WTC11 (cell line): ENCODE measurements around the gene SND1. TPM values are rescaled to one million over a fixed set of nuclear protein-coding genes. Genes with fewer than 3 reads are reported as not detected.

ENCODE experiments used
- CREM ChIP-seq: sonication (generic); formaldehyde crosslinking; IDR thresholded peaks from 2 replicates; pipeline ENCODE4 v1.8.1; 2022; ENCODE audit warnings: mild to moderate bottlenecking, missing genetic modification reagents, moderate library complexity
- EMX1 ChIP-seq: fragments of 250-450 bp; sonication (Bioruptor Pico); IDR thresholded peaks from 2 replicates; pipeline ENCODE4 v1.8.0; 2021; ENCODE audit warnings: mild to moderate bottlenecking
- NR1H2 ChIP-seq: sonication (generic); formaldehyde crosslinking; IDR thresholded peaks from 2 replicates; pipeline ENCODE4 v1.9.0; 2021; ENCODE audit warnings: mild to moderate bottlenecking, moderate library complexity, missing genetic modification reagents
- NR3C1 ChIP-seq: sonication (generic); formaldehyde crosslinking; conservative IDR thresholded peaks from 2 replicates; pipeline ENCODE4 v1.8.1; 2023; ENCODE audit warnings: low read depth, mild to moderate bottlenecking, missing genetic modification reagents
- RELA ChIP-seq: sonication (generic); formaldehyde crosslinking; IDR thresholded peaks from 2 replicates; pipeline ENCODE4 v1.8.1; 2022; ENCODE audit warnings: missing genetic modification reagents, mild to moderate bottlenecking, borderline replicate concordance
- ZBTB21 ChIP-seq: sonication (generic); formaldehyde crosslinking; IDR thresholded peaks from 2 replicates; pipeline ENCODE4 v1.8.1; 2023; ENCODE audit warnings: mild to moderate bottlenecking, missing genetic modification reagents, borderline replicate concordance
- total RNA-seq: library from RNA; stranded (reverse); gene quantifications from 3 replicates; pipeline ENCODE4 v1.2.3, GENCODE V29; 2021
- TF ChIP-seq, protein P1 (sequence below): sonication (generic); formaldehyde crosslinking; IDR thresholded peaks from 2 replicates; pipeline ENCODE4 v1.8.0; 2022; ENCODE audit warnings: missing genetic modification reagents
- TF ChIP-seq, protein P2 (sequence below): sonication (generic); formaldehyde crosslinking; IDR thresholded peaks from 2 replicates; pipeline ENCODE4 v1.8.0; 2022; ENCODE audit warnings: mild to moderate bottlenecking, missing genetic modification reagents
- TF ChIP-seq, protein P3 (sequence below): fragments of 250-450 bp; sonication (Bioruptor Pico); conservative IDR thresholded peaks from 2 replicates; pipeline ENCODE4 v1.9.0; 2021; ENCODE audit warnings: mild to moderate bottlenecking
- TF ChIP-seq, protein P4 (sequence below): sonication (generic); formaldehyde crosslinking; IDR thresholded peaks from 2 replicates; pipeline ENCODE4 v1.8.1; 2022; ENCODE audit warnings: low read depth, missing genetic modification reagents, borderline replicate concordance
- TF ChIP-seq, protein P5 (sequence below): sonication (generic); formaldehyde crosslinking; IDR thresholded peaks from 2 replicates; pipeline ENCODE4 v1.8.1; 2022; ENCODE audit warnings: mild to moderate bottlenecking, missing genetic modification reagents, moderate library complexity, borderline replicate concordance
- TF ChIP-seq, protein P6 (sequence below): fragments of 250-450 bp; sonication (Bioruptor Pico); IDR thresholded peaks from 2 replicates; pipeline ENCODE4 v2.1.2; 2022; ENCODE audit warnings: mild to moderate bottlenecking, moderate library complexity
- TF ChIP-seq, protein P7 (sequence below): sonication (generic); formaldehyde crosslinking; IDR thresholded peaks from 2 replicates; pipeline ENCODE4 v1.8.1; 2023; ENCODE audit warnings: mild to moderate bottlenecking, missing genetic modification reagents, borderline replicate concordance
- TF ChIP-seq, protein P8 (sequence below): sonication (generic); formaldehyde crosslinking; IDR thresholded peaks from 2 replicates; pipeline ENCODE4 v1.8.0; 2022; ENCODE audit warnings: mild to moderate bottlenecking, missing genetic modification reagents
- TF ChIP-seq, protein P9 (sequence below): sonication (generic); formaldehyde crosslinking; IDR thresholded peaks from 2 replicates; pipeline ENCODE4 v1.8.1; 2023; ENCODE audit warnings: mild to moderate bottlenecking, missing genetic modification reagents, moderate library complexity
- TF ChIP-seq, protein P10 (sequence below): sonication (generic); formaldehyde crosslinking; IDR thresholded peaks from 2 replicates; pipeline ENCODE4 v1.8.0; 2023; ENCODE audit warnings: missing genetic modification reagents
- TF ChIP-seq, protein P11 (sequence below): sonication (generic); formaldehyde crosslinking; IDR thresholded peaks from 2 replicates; pipeline ENCODE4 v1.8.1; 2022; ENCODE audit warnings: missing genetic modification reagents, borderline replicate concordance

The SND1 gene
- total RNA-seq, 1 experiment from 2014 or later: 261 TPM

DNA sequence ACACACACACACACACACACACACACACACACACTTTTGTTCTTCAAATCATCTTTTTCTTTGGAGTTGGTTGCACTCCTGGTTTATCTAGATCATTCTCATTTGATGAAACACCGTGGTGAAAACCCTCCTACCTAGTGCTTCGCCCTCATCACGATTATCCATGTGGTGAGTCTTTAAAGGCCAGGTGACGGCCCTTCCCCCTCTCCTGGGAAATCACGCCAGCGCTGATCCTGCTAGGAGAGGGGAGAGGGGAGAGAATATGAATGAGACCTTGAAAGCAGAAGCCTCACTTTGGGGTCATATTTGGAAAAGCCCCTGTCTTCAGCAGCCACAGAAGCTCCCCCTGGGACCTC lies 483.1 kb downstream of the SND1 start (continued):
- TF ChIP-seq, protein P1, sequence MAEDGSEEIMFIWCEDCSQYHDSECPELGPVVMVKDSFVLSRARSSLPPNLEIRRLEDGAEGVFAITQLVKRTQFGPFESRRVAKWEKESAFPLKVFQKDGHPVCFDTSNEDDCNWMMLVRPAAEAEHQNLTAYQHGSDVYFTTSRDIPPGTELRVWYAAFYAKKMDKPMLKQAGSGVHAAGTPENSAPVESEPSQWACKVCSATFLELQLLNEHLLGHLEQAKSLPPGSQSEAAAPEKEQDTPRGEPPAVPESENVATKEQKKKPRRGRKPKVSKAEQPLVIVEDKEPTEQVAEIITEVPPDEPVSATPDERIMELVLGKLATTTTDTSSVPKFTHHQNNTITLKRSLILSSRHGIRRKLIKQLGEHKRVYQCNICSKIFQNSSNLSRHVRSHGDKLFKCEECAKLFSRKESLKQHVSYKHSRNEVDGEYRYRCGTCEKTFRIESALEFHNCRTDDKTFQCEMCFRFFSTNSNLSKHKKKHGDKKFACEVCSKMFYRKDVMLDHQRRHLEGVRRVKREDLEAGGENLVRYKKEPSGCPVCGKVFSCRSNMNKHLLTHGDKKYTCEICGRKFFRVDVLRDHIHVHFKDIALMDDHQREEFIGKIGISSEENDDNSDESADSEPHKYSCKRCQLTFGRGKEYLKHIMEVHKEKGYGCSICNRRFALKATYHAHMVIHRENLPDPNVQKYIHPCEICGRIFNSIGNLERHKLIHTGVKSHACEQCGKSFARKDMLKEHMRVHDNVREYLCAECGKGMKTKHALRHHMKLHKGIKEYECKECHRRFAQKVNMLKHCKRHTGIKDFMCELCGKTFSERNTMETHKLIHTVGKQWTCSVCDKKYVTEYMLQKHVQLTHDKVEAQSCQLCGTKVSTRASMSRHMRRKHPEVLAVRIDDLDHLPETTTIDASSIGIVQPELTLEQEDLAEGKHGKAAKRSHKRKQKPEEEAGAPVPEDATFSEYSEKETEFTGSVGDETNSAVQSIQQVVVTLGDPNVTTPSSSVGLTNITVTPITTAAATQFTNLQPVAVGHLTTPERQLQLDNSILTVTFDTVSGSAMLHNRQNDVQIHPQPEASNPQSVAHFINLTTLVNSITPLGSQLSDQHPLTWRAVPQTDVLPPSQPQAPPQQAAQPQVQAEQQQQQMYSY: no peak
- TF ChIP-seq, protein P2, sequence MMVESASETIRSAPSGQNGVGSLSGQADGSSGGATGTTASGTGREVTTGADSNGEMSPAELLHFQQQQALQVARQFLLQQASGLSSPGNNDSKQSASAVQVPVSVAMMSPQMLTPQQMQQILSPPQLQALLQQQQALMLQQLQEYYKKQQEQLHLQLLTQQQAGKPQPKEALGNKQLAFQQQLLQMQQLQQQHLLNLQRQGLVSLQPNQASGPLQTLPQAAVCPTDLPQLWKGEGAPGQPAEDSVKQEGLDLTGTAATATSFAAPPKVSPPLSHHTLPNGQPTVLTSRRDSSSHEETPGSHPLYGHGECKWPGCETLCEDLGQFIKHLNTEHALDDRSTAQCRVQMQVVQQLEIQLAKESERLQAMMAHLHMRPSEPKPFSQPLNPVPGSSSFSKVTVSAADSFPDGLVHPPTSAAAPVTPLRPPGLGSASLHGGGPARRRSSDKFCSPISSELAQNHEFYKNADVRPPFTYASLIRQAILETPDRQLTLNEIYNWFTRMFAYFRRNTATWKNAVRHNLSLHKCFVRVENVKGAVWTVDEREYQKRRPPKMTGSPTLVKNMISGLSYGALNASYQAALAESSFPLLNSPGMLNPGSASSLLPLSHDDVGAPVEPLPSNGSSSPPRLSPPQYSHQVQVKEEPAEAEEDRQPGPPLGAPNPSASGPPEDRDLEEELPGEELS (CRISPR knock-in tag): peak; percentile 47; the same call in 1 of the 2 replicates
- TF ChIP-seq, protein P3, sequence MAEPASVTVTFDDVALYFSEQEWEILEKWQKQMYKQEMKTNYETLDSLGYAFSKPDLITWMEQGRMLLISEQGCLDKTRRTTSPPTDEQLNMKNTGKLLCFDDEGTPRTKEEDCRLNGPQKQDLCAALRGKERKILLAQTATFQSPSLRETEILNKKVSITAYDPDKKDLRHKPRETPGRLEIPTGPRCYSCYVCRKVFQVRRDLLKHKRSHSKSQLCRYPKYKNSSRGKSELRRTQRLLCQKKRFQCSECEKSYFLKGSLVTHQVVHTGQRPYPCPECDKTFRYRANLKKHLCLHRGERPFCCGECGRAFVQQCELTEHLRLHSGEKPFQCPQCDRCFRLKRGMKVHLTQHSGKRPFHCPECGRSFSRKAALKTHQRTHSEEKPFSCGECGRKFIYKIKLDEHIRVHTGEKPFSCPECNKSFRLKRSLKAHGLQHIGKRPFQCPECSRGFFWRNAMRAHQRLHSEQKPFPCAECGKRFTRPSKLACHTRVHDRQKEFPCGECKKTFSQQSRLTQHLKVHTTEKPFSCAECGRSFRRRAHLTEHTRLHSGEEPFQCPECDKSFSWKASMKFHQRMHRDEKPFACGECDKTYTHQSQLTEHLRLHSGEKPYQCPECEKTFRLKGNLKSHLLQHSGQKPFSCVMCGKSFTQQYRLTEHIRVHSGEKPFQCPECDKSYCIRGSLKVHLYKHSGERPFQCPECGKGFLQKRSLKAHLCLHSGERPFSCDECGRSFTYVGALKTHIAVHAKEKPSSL (CRISPR knock-in tag): no peak
- TF ChIP-seq, protein P4, sequence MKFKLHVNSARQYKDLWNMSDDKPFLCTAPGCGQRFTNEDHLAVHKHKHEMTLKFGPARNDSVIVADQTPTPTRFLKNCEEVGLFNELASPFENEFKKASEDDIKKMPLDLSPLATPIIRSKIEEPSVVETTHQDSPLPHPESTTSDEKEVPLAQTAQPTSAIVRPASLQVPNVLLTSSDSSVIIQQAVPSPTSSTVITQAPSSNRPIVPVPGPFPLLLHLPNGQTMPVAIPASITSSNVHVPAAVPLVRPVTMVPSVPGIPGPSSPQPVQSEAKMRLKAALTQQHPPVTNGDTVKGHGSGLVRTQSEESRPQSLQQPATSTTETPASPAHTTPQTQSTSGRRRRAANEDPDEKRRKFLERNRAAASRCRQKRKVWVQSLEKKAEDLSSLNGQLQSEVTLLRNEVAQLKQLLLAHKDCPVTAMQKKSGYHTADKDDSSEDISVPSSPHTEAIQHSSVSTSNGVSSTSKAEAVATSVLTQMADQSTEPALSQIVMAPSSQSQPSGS (CRISPR knock-in tag): no peak
- no peak for TF ChIP-seq ZBTB21 (CRISPR knock-in tag)
- no peak for TF ChIP-seq NR3C1 (CRISPR knock-in tag)
- TF ChIP-seq RELA (CRISPR knock-in tag): no peak
- TF ChIP-seq CREM (CRISPR knock-in tag): no peak
- no peak for TF ChIP-seq EMX1 (CRISPR knock-in tag)
- TF ChIP-seq, protein P5, sequence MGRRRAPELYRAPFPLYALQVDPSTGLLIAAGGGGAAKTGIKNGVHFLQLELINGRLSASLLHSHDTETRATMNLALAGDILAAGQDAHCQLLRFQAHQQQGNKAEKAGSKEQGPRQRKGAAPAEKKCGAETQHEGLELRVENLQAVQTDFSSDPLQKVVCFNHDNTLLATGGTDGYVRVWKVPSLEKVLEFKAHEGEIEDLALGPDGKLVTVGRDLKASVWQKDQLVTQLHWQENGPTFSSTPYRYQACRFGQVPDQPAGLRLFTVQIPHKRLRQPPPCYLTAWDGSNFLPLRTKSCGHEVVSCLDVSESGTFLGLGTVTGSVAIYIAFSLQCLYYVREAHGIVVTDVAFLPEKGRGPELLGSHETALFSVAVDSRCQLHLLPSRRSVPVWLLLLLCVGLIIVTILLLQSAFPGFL (CRISPR knock-in tag): no peak
- TF ChIP-seq, protein P6, sequence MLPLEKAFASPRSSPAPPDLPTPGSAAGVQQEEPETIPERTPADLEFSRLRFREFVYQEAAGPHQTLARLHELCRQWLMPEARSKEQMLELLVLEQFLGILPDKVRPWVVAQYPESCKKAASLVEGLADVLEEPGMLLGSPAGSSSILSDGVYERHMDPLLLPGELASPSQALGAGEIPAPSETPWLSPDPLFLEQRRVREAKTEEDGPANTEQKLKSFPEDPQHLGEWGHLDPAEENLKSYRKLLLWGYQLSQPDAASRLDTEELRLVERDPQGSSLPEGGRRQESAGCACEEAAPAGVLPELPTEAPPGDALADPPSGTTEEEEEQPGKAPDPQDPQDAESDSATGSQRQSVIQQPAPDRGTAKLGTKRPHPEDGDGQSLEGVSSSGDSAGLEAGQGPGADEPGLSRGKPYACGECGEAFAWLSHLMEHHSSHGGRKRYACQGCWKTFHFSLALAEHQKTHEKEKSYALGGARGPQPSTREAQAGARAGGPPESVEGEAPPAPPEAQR (CRISPR knock-in tag): no peak
- TF ChIP-seq NR1H2 (CRISPR knock-in tag): no peak
- TF ChIP-seq, protein P7, sequence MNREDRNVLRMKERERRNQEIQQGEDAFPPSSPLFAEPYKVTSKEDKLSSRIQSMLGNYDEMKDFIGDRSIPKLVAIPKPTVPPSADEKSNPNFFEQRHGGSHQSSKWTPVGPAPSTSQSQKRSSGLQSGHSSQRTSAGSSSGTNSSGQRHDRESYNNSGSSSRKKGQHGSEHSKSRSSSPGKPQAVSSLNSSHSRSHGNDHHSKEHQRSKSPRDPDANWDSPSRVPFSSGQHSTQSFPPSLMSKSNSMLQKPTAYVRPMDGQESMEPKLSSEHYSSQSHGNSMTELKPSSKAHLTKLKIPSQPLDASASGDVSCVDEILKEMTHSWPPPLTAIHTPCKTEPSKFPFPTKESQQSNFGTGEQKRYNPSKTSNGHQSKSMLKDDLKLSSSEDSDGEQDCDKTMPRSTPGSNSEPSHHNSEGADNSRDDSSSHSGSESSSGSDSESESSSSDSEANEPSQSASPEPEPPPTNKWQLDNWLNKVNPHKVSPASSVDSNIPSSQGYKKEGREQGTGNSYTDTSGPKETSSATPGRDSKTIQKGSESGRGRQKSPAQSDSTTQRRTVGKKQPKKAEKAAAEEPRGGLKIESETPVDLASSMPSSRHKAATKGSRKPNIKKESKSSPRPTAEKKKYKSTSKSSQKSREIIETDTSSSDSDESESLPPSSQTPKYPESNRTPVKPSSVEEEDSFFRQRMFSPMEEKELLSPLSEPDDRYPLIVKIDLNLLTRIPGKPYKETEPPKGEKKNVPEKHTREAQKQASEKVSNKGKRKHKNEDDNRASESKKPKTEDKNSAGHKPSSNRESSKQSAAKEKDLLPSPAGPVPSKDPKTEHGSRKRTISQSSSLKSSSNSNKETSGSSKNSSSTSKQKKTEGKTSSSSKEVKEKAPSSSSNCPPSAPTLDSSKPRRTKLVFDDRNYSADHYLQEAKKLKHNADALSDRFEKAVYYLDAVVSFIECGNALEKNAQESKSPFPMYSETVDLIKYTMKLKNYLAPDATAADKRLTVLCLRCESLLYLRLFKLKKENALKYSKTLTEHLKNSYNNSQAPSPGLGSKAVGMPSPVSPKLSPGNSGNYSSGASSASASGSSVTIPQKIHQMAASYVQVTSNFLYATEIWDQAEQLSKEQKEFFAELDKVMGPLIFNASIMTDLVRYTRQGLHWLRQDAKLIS (CRISPR knock-in tag): no peak
- TF ChIP-seq, protein P8, sequence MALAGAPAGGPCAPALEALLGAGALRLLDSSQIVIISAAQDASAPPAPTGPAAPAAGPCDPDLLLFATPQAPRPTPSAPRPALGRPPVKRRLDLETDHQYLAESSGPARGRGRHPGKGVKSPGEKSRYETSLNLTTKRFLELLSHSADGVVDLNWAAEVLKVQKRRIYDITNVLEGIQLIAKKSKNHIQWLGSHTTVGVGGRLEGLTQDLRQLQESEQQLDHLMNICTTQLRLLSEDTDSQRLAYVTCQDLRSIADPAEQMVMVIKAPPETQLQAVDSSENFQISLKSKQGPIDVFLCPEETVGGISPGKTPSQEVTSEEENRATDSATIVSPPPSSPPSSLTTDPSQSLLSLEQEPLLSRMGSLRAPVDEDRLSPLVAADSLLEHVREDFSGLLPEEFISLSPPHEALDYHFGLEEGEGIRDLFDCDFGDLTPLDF (CRISPR knock-in tag): peak; percentile 34; the same call in 1 of the 2 replicates
- TF ChIP-seq, protein P9, sequence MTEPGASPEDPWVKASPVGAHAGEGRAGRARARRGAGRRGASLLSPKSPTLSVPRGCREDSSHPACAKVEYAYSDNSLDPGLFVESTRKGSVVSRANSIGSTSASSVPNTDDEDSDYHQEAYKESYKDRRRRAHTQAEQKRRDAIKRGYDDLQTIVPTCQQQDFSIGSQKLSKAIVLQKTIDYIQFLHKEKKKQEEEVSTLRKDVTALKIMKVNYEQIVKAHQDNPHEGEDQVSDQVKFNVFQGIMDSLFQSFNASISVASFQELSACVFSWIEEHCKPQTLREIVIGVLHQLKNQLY (CRISPR knock-in tag): no peak
- TF ChIP-seq, protein P10, sequence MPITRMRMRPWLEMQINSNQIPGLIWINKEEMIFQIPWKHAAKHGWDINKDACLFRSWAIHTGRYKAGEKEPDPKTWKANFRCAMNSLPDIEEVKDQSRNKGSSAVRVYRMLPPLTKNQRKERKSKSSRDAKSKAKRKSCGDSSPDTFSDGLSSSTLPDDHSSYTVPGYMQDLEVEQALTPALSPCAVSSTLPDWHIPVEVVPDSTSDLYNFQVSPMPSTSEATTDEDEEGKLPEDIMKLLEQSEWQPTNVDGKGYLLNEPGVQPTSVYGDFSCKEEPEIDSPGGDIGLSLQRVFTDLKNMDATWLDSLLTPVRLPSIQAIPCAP (CRISPR knock-in tag): no peak
- TF ChIP-seq, protein P11, sequence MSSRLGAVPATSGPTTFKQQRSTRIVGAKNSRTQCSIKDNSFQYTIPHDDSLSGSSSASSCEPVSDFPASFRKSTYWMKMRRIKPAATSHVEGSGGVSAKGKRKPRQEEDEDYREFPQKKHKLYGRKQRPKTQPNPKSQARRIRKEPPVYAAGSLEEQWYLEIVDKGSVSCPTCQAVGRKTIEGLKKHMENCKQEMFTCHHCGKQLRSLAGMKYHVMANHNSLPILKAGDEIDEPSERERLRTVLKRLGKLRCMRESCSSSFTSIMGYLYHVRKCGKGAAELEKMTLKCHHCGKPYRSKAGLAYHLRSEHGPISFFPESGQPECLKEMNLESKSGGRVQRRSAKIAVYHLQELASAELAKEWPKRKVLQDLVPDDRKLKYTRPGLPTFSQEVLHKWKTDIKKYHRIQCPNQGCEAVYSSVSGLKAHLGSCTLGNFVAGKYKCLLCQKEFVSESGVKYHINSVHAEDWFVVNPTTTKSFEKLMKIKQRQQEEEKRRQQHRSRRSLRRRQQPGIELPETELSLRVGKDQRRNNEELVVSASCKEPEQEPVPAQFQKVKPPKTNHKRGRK (CRISPR knock-in tag): no peak
